ENCODE results near the gene GFOD1.

Gene GFOD1

DNA sequence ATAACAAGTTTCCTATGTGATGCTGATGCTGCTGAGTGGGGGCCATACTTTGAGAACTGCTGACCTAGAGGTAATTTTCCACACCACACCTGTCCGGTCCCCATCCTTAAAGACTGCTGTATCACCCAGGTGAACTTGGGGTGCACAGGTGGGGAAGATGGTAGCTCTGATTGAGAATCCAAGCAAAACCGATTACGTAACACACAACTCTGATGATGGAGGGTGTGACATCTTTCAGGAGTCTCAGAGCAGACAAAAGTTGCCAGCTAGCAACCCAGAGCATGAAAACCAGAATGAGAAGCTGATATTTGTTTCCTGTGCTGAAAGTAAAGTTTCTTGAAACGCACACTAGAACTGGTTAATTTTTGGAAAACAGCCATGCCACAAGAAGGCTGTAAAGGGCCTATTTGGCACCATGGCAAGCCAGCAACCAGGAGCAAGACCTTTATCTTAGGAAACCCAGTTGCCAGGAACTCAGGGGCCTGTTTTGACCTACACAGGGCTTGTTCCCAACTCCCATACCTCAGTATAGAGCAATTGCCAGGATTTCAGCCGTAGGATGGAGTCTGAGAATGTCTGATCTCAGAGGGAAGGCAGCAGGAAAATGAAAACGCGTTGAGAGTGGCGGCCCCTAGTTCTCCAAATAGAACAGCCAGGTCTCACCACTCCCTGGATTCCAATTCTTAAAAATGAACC lies 137.4 kb downstream of the GFOD1 start:
- TF ChIP-seq, protein P1, sequence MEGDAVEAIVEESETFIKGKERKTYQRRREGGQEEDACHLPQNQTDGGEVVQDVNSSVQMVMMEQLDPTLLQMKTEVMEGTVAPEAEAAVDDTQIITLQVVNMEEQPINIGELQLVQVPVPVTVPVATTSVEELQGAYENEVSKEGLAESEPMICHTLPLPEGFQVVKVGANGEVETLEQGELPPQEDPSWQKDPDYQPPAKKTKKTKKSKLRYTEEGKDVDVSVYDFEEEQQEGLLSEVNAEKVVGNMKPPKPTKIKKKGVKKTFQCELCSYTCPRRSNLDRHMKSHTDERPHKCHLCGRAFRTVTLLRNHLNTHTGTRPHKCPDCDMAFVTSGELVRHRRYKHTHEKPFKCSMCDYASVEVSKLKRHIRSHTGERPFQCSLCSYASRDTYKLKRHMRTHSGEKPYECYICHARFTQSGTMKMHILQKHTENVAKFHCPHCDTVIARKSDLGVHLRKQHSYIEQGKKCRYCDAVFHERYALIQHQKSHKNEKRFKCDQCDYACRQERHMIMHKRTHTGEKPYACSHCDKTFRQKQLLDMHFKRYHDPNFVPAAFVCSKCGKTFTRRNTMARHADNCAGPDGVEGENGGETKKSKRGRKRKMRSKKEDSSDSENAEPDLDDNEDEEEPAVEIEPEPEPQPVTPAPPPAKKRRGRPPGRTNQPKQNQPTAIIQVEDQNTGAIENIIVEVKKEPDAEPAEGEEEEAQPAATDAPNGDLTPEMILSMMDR (IDR thresholded peaks at IDR 0.05; ENCODE audit: extremely low read depth, insufficient read depth, missing control alignments) = no peak
- in situ Hi-C loops (cut with MboI; ENCODE audit: low pct_unique_long_range_greater_than_20kb, low sequenced_read_pairs, unreplicated experiment) = loop anchor here (25.0 kb wide), 1 partner anchor 438 kb away; no protein-coding TSS in a partner anchor
- DNase-seq (ENCODE audit: low spot score) = no peak

DNA sequence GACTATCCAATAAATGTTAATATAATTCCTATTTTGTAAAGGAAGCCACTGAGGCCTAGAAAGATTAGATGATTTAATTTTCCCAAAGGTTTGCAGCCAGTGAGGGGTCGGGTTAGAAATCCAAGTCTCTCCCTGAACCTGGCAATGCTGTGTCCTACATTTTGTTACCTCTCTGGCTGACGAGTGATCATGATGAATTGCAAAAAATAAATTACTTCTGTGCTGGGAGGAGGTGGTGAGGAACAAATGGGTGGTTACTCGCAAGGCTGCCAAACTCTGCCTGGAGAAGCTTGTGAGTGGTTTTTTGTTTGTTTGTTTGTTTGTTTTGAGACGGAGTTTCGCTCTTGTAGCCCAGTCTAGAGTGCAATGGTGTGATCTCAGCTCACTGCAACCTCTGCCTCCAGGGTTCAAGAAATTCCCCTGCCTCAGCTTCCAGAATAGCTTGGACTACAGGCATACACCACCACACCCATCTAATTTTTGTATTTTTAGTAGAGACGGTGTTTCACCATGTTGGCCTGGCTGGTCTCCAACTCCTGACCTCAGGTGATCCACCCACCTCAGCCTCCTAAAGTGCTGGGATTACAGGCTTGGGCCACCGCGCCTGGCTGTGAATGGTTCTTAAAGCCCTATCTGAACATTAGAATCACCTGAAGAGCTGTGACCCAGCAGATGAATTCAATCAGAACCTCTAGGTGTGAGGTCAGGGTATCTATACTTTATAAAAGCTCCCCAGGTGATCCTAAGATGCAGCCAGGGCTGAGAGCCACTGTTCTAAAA lies 138.9 kb downstream of the GFOD1 start:
- TF ChIP-seq, protein P1 (IDR thresholded peaks at IDR 0.05; ENCODE audit: extremely low read depth, insufficient read depth, missing control alignments) = no peak
- in situ Hi-C loops (cut with MboI; ENCODE audit: low pct_unique_long_range_greater_than_20kb, low sequenced_read_pairs, unreplicated experiment) = loop anchor here (25.0 kb wide), 1 partner anchor 436 kb away; no protein-coding TSS in a partner anchor
- no peak for DNase-seq (ENCODE audit: low spot score)

DNA sequence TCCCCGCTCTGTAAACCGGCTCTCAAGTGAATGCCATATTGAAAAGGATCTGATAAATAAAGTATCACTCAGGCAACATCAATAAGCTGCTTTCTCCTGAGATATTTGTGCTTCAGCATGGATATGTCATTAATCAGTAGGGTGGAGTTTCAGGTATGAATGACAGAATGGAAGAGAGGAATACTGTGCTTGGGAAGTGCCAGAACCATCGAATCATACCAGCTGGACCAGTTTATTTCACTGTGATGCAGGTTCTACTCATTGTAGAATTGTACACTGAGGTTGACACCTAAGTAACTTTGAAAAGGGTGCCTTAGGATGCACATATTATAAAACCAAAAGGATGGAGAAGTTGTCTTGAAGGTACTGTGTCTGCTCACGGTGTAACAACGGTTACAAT lies 141.2 kb downstream of the GFOD1 start:
- TF ChIP-seq, protein P1 (IDR thresholded peaks at IDR 0.05; ENCODE audit: extremely low read depth, insufficient read depth, missing control alignments) = no peak
- in situ Hi-C loops (cut with MboI; ENCODE audit: low pct_unique_long_range_greater_than_20kb, low sequenced_read_pairs, unreplicated experiment) = loop anchor here (25.0 kb wide), 1 partner anchor 434 kb away; no protein-coding TSS in a partner anchor

DNA sequence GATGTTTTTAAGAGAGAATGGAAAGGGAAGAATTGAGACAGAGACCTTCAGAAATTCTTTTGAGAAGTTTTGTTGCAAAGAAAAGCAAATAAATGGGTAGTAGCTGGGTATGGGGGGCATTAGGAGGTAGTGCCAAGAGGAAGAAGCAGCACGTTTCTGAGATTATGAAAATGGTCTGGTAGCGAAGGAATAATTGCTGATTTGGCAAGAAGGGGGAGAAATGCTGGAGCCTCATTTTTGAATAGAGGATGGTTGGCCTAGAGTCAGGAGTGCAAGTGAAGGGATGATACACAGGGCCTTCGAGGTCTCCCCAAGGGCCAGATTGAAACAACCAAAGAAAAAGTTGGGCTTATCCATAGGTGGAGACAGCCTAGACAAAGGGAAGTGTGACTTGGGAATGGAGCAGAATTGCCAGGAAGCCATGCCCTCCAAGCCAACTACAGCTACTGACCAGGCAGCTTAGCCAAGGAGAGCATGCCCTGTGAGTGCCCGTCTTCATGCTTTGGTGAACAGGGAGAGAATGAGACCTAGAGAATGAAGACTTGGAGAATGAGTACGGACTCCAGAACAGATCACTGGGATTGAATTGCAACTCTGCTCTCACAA lies 144.9 kb downstream of the GFOD1 start:
- no peak for DNase-seq (ENCODE audit: low spot score)
- TF ChIP-seq, protein P1 (IDR thresholded peaks at IDR 0.05; ENCODE audit: extremely low read depth, insufficient read depth, missing control alignments) = no peak
- in situ Hi-C loops (cut with MboI; ENCODE audit: low pct_unique_long_range_greater_than_20kb, low sequenced_read_pairs, unreplicated experiment) = loop anchor here (25.0 kb wide), 1 partner anchor 430 kb away; no protein-coding TSS in a partner anchor

More for the DNA sequence above, 141.2 kb downstream of the GFOD1 start:
- no peak for DNase-seq (ENCODE audit: low spot score)

DNA sequence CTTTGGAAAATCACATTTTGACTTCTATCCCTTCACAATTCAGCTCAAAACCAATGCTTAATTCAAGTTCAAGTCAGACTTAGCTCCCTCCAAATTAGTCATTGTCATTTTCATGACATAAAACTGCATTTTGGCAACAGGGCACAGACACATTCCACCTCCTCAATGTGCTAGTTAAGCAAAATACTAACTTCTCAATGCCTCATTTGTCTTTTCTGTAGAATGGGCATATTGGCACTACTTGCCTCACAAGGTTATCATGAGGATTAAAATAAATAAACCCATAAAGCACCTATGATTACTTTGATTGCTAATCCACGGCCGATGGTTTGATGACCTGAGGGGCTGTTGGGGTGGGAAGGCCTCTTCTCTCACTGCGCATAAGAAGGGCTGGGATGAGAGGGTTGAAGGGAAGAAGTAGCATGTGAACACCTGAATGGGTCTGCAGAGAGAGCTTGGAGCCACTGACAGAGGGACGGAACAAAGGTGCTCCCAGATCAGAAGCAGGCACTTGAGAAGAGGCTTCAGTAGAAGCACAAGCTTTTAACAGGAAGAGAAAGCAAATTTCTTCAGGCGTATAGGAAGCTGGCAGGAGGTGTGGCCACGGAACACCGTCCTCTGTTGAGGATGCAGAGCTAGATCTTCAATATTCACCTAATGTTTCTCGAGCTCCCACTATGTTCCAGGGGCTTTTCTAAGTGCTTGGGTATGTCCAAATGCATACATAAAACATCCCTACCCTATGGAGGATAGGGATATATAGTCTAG lies 147.4 kb downstream of the GFOD1 start:
- DNase-seq (ENCODE audit: low spot score) = no peak
- in situ Hi-C loops (cut with MboI; ENCODE audit: low pct_unique_long_range_greater_than_20kb, low sequenced_read_pairs, unreplicated experiment) = loop anchor here (25.0 kb wide), 1 partner anchor 428 kb away; no protein-coding TSS in a partner anchor
- TF ChIP-seq, protein P1 (IDR thresholded peaks at IDR 0.05; ENCODE audit: extremely low read depth, insufficient read depth, missing control alignments) = no peak

DNA sequence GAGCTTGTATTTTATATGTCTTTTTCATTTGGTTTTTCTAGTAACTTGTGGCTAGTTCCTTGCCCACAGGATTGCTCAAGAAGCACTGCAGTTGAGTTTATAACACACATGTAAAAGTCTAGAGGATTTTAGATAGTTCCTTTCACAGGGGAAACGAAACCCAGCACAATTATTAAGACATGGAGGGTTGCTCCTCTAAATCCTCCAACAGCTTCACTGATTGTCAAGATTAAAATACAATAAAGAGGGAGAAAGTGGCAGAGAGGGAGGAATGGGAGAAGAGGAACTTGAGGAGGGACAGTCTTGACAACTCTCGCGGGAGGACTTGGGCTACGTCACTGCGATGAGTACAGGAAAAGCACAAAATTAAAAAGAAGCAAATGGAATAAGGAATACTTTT lies 149.4 kb downstream of the GFOD1 start:
- in situ Hi-C loops (cut with MboI; ENCODE audit: low pct_unique_long_range_greater_than_20kb, low sequenced_read_pairs, unreplicated experiment) = loop anchor here (25.0 kb wide), 1 partner anchor 426 kb away; no protein-coding TSS in a partner anchor
- TF ChIP-seq, protein P1 (IDR thresholded peaks at IDR 0.05; ENCODE audit: extremely low read depth, insufficient read depth, missing control alignments) = no peak
- no peak for DNase-seq (ENCODE audit: low spot score)
